HG02840 (cell line): ENCODE results near the gene CPE.
"Not testable (repeated sequence)": the region's sequence is repeated elsewhere in the genome, so short reads cannot be mapped to it uniquely, and the experiment has no call there.

Source experiments
- ATAC-seq: cut with Tn5 transposase; IDR thresholded peaks from one replicate; pipeline ENCODE4 v1.9.1; 2021; ENCODE audit warnings: mild to moderate bottlenecking, moderate library complexity, moderate number of reproducible peaks; ENCODE audit not compliant: unreplicated experiment, low FRiP score

The CPE gene

GRCh38 chr4:165403048-165403447 is 24.2 kb downstream of the CPE start:
- ATAC-seq = no peak

GRCh38 chr4:165403637-165404036 is 24.8 kb downstream of the CPE start:
- ATAC-seq = no peak

DNA sequence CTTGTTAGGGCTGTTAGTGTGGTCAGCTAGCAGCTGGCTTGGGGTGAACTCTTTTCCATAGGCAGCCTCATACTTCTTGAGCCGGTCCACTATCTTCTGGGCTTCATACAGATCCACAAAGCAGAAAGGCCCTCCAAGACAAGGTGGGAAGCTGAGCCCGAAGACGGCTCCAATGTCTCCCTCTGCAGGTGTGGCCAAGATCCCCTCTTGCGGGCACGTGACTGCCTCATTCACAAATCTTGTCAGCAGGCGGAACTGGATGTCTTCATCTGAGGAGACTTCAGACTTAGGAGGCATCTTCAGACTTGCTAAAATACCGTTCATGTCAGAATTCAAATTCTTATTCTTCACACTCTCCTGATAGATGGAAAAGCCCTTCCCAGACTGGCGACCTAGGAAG is 25.3 kb downstream of the CPE start:
- no peak for ATAC-seq

- ATAC-seq = no peak
Measured at GRCh38 chr4:165404696-165405095, 25.9 kb downstream of the CPE start.

GRCh38 chr4:165410214-165410613 is 31.4 kb downstream of the CPE start:
- ATAC-seq = no peak

DNA sequence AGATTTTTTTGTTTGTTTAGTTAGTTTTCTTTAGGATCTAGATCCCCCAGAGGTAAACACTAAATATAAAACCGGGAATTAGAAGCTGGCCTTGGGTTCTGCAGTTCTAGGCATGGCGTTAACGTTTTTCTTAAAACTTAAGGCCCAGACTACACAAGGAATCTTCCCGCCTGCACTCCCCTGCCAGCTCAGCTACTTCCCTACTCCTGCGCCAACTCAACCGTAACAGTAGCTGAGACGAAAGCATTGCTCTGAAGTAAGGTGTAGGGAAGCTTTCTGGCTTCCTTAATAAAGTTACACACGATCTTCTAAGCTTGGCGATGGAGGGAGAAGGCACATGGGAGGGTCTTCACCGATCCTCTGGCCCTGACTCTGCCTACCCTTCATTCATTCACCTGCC is 37.1 kb downstream of the CPE start:
- no peak for ATAC-seq

GRCh38 chr4:165418073-165418472 is 39.3 kb downstream of the CPE start:
- ATAC-seq = no peak

- no peak for ATAC-seq
Measured at GRCh38 chr4:165425629-165426028, 46.8 kb downstream of the CPE start.

GRCh38 chr4:165426331-165426730 is 47.5 kb downstream of the CPE start:
- no peak for ATAC-seq

DNA sequence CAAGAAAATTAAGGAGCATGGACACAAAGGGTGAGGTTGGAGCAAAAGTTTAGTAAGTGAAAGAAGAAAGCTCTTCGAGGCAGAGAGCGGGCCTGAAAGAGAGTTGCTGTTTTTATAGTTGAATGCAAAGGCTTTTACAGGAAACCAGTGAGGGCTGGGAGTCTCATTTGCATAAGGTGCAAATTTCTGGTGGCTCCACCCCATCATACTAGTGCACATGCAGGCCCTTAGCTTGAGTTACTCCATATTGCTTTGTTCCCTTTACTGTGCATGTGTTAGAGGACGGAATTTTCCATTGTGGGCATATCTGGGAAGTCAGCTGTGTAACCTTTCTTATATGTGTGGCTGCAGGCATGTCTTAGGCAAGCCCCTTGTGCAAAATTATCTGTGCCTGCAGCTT is 48.0 kb downstream of the CPE start:
- no peak for ATAC-seq

DNA sequence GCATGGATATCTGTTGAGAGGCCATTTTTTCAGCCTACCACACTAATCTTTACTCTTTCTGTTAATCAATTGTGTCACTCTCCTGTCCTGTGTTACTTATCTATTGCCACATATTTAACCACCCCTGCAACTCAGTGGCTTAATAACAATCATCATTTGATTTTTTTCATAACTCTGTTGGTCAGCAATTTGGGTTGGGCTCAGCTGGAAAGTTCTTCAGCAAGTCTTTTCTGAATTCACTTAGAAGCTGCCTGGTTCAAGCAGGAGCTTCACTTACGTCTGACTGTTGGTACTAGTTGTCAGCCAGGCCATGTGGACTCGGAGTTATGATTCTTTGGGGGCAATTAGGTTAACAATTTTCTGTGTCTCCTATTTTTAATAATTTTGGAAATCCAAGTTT is 50.1 kb downstream of the CPE start:
- ATAC-seq = no peak

GRCh38 chr4:165433529-165433928 is 54.7 kb downstream of the CPE start:
- no peak for ATAC-seq

GRCh38 chr4:165437691-165438090 is 58.9 kb downstream of the CPE start:
- no peak for ATAC-seq

GRCh38 chr4:165439344-165439743 is 60.5 kb downstream of the CPE start:
- ATAC-seq = no peak

- ATAC-seq = no peak
Measured at GRCh38 chr4:165439981-165440380, 61.2 kb downstream of the CPE start.

- ATAC-seq = no peak
Measured at GRCh38 chr4:165440415-165441158, 61.8 kb downstream of the CPE start.

- no peak for ATAC-seq
Measured at GRCh38 chr4:165443276-165443675, 64.5 kb downstream of the CPE start.

- no peak for ATAC-seq
Measured at GRCh38 chr4:165448700-165449099, 69.9 kb downstream of the CPE start.

DNA sequence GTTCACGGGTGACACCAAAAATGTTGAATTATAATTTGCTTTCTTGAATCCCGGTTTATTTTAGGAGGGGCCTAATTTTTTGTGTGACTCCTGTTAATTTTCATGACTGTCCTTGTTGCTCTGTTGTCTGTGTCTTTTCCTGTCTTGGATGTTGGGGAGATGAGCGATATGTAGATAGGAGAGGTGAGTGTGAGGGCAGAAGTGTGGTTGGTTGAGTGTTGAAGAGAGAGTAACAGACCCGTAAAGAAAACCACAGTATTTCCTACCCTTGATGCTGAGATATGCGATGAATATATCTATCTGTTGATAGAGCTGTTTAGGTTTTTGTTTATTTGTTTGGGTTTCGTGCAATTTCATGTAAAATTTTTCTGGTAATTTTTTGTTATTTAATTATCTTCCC is 70.5 kb downstream of the CPE start:
- ATAC-seq = no peak

- ATAC-seq = no peak
Measured at GRCh38 chr4:165450871-165451270, 72.1 kb downstream of the CPE start.

GRCh38 chr4:165453140-165453539 is 74.3 kb downstream of the CPE start:
- not testable (repeated sequence) for ATAC-seq

GRCh38 chr4:165454426-165454825 is 75.6 kb downstream of the CPE start:
- ATAC-seq = no peak

- no peak for ATAC-seq
Measured at GRCh38 chr4:165457793-165458192, 79.0 kb downstream of the CPE start.
